Activated CD4-positive, CD25-positive, alpha-beta regulatory T cell treated with anti-CD3 and anti-CD28 coated beads, Interleukin-2, amount 50 U/mL, for 72 hours (primary cell): Measurements from ENCODE around the gene CPA3.

ENCODE experiments used
- DNase-seq: peaks from one replicate; pipeline ENCODE4 v3.0.0; 2021

The CPA3 gene

DNA sequence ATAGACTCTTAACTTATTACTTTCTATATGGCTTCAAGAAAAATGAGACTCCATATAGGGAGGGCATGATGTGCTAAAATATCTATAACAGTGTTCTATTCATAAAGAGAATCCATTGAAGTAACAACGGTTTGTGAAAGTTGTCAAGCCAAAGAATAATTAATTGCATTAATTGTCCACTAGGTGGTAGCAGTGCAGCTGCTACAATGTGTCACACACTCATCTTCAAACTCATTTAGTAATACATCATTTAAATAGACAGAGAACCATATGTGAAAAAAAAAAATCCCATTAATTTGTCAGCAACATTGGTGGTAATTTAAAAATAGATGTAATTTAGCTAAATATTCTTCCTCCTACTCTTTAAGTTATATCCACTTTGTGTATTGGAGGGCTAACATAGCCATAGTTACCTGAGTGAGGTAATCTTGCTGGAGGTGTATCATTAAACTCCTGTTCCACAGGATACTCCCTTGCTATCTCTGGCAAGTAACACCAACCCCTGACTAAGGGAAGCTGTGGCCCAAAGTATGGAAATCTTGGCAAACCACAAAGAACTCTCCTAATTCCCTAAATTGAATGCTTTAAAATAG is 3.7 kb upstream of the CPA3 start:
- DNase-seq, result no peak

DNA sequence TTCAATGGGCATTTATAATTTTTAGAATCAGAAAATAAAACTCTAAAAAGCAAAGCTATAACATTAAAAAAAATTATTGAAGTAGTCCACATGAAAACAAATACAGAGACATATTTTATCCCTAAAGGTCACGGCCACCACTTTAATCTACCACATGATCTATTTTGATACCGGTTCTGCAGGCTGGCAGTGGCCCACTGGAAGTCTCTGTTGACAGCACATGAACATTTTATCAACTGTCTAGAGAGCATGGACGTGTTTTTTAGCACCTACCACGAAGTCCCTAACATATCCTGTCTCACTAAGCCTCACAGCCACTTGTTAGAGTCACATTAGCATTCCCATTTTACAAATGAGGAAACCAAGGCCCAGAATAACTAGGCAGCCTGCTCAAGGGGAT is 1.8 kb upstream of the CPA3 start:
- DNase-seq, result no peak

GRCh38 chr3:148863814-148864213 is 1.3 kb upstream of the CPA3 start:
- DNase-seq, result no peak

GRCh38 chr3:148866261-148866660 is 1.2 kb downstream of the CPA3 start:
- DNase-seq, result no peak

DNA sequence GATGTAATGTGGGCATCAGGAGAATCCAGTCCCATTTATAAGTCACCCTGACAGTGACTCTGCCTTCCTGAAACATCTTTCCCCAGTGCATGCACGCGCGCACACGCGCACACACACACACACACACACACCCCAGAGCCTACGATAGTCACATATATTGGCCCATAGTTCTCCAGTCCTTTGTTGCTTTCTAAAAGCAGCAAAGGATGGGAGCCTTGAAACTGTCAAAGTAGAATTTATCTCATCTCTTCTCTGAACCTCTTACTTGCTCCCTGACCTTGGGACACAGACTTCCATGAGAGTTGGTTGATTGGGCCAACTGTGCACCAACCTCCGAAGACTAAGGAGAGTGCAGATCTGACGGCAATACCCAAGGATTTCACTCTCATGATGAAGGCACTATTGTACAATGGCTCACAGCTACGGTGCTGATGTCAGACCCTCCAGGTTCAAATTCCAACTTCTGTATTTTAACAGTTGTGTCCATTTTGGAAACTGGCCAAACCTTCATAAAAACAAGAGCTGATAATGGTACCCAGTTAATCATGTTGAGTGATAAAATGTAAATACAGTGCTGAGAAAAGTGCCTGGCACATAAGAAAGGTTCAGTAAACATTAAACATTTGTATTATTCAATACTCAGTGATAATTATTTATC is 8.3 kb downstream of the CPA3 start:
- no peak for DNase-seq

- DNase-seq, result no peak
Measured at GRCh38 chr3:148873977-148874376, 8.9 kb downstream of the CPA3 start.

GRCh38 chr3:148878095-148878494 is 13.0 kb downstream of the CPA3 start:
- no peak for DNase-seq

GRCh38 chr3:148879256-148879655 is 14.2 kb downstream of the CPA3 start:
- no peak for DNase-seq

- DNase-seq, result no peak
Measured at GRCh38 chr3:148880681-148881080, 15.6 kb downstream of the CPA3 start.

DNA sequence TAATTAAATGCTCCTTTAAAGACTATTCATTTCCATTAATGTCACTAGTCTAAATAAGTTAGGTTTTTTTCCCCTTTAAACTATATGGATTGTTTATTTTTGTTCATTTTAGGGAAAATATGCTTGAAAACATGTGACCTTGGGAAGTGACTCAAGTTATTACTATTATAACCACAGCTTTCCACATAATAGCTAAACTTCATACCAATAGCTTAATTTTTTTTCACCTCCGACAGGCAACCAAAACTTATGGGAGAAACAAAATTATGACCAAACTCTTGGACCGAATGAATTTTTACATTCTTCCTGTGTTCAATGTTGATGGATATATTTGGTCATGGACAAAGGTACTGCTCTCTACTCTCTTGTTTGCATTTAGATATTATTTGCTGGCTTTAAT is 16.2 kb downstream of the CPA3 start:
- no peak for DNase-seq

DNA sequence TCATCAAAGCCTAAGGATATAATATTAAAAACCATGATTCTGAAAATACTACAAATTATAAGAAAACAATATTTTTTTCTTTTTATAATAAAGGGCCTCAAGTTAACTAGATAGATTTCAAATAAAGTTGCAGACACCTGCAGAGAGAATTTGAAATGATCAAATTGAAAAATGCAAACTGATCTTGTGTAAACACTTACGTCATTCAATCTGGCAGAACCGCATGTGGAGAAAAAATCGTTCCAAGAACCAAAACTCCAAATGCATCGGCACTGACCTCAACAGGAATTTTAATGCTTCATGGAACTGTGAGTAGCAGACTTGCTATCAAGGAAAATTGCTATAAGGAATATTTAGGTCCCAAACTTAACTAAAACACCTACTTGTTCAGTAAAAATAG is 17.2 kb downstream of the CPA3 start:
- no peak for DNase-seq

- DNase-seq, result no peak
Measured at GRCh38 chr3:148883163-148883562, 18.1 kb downstream of the CPA3 start.

- no peak for DNase-seq
Measured at GRCh38 chr3:148884261-148884660, 19.2 kb downstream of the CPA3 start.

GRCh38 chr3:148889828-148890227 is 24.7 kb downstream of the CPA3 start:
- no peak for DNase-seq

DNA sequence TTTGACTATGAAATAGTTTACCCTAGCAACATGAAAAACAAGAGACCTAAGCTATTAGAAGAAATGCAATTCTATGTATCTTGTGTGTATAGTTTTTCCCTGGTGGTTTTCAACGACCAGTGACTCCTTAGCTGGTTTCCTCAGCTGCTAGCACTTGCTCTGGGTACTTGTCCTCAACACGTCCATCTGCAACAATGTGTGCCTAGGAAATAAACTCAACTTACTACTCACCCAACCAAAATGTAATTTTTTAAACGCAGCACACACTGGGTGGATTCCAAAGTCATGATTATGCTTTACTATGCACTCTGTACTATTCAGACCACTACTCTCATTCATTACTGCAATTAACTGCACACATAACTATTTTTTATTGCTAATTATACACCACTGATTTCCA is 31.0 kb downstream of the CPA3 start:
- no peak for DNase-seq

DNA sequence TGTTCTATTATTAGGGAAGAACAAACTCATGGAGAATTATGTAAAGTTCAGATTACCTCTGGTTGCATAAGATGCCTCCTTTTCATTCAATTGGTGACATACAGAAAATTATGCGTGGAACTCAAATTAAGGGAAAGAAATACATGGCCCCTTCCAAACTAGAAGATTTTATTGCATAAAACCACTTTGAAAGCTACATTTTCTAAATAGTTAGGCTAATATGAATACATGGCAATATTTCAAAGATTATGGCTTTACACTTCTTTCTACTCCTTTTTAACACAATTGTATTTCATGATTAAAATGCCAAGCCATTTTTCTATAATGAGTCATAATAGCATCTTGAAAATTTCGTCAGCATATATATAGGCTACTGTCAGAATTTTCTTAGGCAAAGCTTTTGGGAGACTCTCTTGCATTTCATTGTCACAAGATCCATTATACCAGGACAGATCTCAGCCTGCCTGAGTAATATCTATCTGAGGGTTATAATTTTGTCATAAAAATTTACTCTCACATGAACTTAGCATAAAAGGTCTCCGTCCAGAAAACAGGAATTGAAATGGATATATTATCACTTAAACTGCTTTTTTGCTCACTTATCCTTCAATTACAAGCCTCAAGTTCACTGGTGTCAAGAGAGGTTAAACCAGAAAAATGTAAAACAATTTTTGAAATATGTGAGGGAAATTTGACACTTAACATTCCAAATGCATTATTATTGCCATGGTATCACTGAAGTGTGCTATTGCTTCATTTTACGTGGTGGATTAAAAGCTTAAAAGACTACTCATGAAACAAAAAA is 37.1 kb downstream of the CPA3 start:
- DNase-seq, result no peak

DNA sequence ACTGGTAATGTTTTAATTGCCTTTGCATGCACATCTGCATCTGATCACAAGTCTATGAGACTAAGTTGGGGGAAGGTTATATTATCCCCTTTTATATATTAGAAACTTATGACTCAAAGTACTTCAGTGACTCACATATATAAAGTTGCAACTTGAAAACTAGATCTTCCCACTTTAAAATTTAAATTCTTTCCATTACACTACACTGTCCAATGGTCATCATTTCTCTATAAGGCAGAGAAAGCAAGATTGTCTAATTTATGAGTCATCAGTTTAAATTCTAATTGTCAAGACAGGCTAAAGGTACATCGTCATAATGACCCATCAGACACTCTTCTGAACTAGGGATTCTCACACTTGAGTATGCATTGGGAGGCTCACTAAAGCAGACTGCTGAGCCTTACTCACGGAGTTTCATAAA is 37.9 kb downstream of the CPA3 start:
- DNase-seq, result no peak

GRCh38 chr3:148903941-148904340 is 38.8 kb downstream of the CPA3 start:
- DNase-seq, result no peak

- DNase-seq, result no peak
Measured at GRCh38 chr3:148906667-148907066, 41.6 kb downstream of the CPA3 start.

- DNase-seq, result no peak
Measured at GRCh38 chr3:148911173-148911572, 46.1 kb downstream of the CPA3 start.

DNA sequence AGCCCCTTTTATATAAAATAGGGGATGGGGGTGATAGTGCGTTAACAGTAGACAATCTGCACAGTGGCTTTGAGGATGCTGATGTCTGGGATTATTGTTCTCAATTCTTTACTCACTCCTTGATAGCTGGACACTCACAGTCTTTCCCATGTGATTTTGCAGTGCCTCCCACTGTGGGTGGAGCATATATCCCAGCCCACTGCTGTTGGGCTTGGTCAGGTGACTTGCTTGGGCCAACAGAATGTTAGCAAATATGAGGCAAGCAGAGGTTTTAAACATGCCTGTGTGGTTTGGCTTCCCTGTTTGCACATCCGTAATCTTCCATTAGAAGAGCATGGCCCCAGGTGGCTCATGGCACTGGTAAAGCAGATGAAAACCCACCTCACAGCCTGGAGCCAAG is 46.5 kb downstream of the CPA3 start:
- DNase-seq, result no peak

DNA sequence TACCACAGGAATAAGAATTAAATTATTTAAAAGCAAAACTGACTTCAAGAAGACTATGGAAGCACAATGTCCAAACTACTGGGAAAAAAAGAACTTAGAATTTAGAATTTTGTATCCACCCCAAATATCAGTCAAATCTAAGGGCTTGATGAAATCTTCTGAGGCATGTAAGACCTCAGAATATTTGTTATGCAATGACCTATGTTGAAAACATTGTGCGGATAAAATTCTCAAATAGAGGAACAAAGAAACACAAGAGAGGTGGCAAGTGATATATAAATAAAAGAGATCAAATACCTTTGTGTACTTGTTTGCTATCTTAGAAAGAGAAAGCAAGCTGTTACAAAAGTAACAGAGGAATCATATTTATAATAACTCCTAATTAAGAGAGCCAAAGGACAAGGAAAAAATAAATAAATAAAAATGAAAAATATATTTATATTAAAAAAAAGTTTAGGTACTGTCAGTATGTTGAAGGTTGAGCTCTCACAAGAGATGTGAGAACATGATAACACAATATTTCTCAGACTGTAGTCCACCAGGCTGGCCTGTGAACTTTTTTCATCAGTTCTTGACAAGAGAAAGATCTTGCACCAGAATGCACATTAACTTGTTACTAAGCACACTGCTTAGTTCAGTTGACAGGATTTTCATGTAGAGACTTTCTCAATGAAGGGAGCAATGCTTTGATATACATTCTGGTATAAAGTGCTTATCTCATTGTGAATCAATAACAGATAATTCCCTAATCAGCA is 50.0 kb downstream of the CPA3 start:
- no peak for DNase-seq

DNA sequence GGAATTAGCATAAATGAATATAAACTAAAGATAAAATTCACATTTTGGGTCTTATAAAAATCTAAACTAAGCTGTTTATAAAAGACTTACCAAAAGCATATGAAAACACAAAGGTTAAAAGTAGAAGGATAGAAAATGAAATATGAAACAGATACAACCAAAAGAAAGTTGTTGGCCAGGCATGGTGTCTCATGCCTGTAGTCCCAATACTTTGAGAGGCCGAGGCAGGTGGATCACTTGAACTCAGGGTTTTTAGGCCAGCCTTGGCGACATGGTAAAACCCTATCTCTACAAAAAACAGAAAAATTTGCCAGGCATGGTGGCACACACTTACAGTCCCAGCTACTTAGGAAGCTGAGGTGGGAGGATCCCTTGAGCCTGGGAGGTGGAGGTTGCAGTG is 51.0 kb downstream of the CPA3 start:
- no peak for DNase-seq

DNA sequence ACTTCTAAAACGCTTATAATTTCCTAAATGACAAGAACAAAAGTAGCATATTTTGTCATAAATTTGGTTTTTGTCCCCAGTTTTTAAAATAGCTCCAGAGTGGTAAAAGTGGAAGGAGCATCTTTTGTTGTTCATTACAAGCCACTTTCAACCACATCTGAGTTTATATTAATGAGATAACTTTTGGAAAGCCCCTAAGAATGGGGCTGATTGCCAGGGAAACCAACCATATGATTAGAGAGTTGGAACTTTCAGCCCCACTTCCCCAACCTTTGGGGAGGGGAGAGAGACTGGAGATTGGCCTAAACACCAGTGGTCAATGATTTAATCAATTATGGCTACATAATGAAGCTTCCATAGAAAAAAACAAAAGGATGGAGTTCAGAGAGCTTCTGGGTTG is 57.4 kb downstream of the CPA3 start:
- no peak for DNase-seq
